Right lobe of liver (tissue), 4 donors: ENCODE data around the gene PFDN4.

Source experiments
- CTCF ChIP-seq, 4 donors: fragments of 200-600 bp in 3 of 4; fragments of 450-650 bp in 1 of 4; IDR thresholded peaks; one replicate each; pipeline versions ENCODE4 v1.5.1 to v1.8.0; 2016 to 2022; ENCODE audit warnings: antibody characterized with exemption in 4 of 4, mild to moderate bottlenecking in 2 of 4
- POLR2A ChIP-seq: fragments of 450-650 bp; IDR thresholded peaks from one replicate; pipeline ENCODE4 v1.6.1; 2017; ENCODE audit warnings: antibody characterized with exemption, mild to moderate bottlenecking
- donor health status: DM: no; HTN: no; CAD: no.
- donor health status: DM: no; HTN: no; CAD: no.
- donor health status: DM: no; HTN: yes; CAD: no.

DNA sequence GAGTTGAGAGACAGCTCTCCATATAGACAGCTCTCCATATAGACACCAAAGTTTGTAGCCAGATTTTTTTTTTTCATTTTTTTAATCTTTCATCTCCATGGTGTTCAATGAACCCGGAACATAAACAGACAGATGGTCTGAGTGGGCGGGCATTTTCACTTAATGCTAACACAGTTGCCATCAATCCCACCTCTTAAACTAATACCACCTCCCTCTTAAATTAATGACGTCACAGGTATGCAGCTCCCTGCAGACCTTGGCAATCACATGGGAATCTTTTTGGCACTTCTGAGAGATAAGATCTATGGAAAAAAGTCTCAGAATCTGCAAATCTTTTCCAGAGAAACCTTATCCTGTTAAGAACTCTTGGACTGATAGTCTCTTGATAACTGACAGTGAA lies 43.2 kb downstream of the PFDN4 start:
- TF ChIP-seq POLR2A (no peak), CTCF (IDR thresholded peaks at IDR 0.05) (no peak)
